ENCODE results near the gene PMS1.
"Not testable (repeated sequence)": the region's sequence is repeated elsewhere in the genome, so short reads cannot be mapped to it uniquely, and the experiment has no call there.

The PMS1 gene

GRCh38 chr2:189783927-189784867 is at the start of gene PMS1, which contains the start of gene ORMDL1:
Gene PMS1 (plus strand): TSS chr2:189784450. CDS start chr2:189791810, 7,360 bp downstream.
Gene ORMDL1 (minus strand): TSS chr2:189784339. CDS start chr2:189782595, 1,744 bp downstream.
- DNase-seq (ENCODE audit: low spot score) = peak; percentile 96

GRCh38 chr2:189751080-189751658 is 33.1 kb upstream of the PMS1 start:
- peak; percentile 38 for DNase-seq (ENCODE audit: low spot score)

GRCh38 chr2:189756311-189756952 is 27.8 kb upstream of the PMS1 start:
- DNase-seq (ENCODE audit: low spot score) = no peak

- DNase-seq (ENCODE audit: low spot score) = not testable (repeated sequence)
These were observed 24.1 kb upstream of the PMS1 start for GRCh38 chr2:189760154-189760553.

GRCh38 chr2:189762229-189762550 is 22.1 kb upstream of the PMS1 start:
- DNase-seq (ENCODE audit: low spot score) = no peak

- DNase-seq (ENCODE audit: low spot score) = peak; percentile 98
These were observed 21.5 kb upstream of the PMS1 start, which contains the start of gene OSGEPL1 for GRCh38 chr2:189762551-189763298. Gene OSGEPL1 (minus strand): TSS chr2:189762792. CDS start chr2:189761640, 1,152 bp downstream.

- peak; percentile 20 for DNase-seq (ENCODE audit: low spot score)
These were observed 20.2 kb upstream of the PMS1 start for GRCh38 chr2:189763908-189764661.

- no peak for DNase-seq (ENCODE audit: low spot score)
These were observed 13.5 kb upstream of the PMS1 start for GRCh38 chr2:189770590-189771322.

GRCh38 chr2:189772212-189772611 is 12.0 kb upstream of the PMS1 start:
- no peak for DNase-seq (ENCODE audit: low spot score)

GRCh38 chr2:189782221-189782671 is 2.0 kb upstream of the PMS1 start:
- no peak for DNase-seq (ENCODE audit: low spot score)

GRCh38 chr2:189783451-189783926 is 761 bp upstream of the PMS1 start:
- DNase-seq (ENCODE audit: low spot score) = peak; percentile 52

GRCh38 chr2:189791338-189792042 is 7.2 kb downstream of the PMS1 start:
- DNase-seq (ENCODE audit: low spot score) = no peak

GRCh38 chr2:189794310-189794709 is 10.1 kb downstream of the PMS1 start:
- no peak for DNase-seq (ENCODE audit: low spot score)

- peak; percentile 14 for DNase-seq (ENCODE audit: low spot score)
These were observed 13.7 kb downstream of the PMS1 start for GRCh38 chr2:189797902-189798301.

- DNase-seq (ENCODE audit: low spot score) = peak; percentile 72
These were observed 14.2 kb downstream of the PMS1 start for GRCh38 chr2:189798312-189799029.

GRCh38 chr2:189799030-189799331 is 14.7 kb downstream of the PMS1 start:
- DNase-seq (ENCODE audit: low spot score) = no peak

GRCh38 chr2:189799531-189799930 is 15.3 kb downstream of the PMS1 start:
- no peak for DNase-seq (ENCODE audit: low spot score)

GRCh38 chr2:189802396-189802912 is 18.2 kb downstream of the PMS1 start:
- DNase-seq (ENCODE audit: low spot score) = no peak

GRCh38 chr2:189803431-189803830 is 19.2 kb downstream of the PMS1 start:
- no peak for DNase-seq (ENCODE audit: low spot score)
